Prostate gland (tissue), 2 donors: Measurements from ENCODE around the gene GRAMD4. TPM values are rescaled to one million over a fixed set of nuclear protein-coding genes. Genes with fewer than 3 reads are reported as not detected.
A peak's percentile ranks its signal among the peaks of the same experiment; 100 is the strongest.

Experiments
- DNase-seq: peaks from one replicate; pipeline ENCODE4 v3.0.0-alpha.2; 2019; ENCODE audit warnings: low spot score
- H3K27ac ChIP-seq, 2 donors: fragments of 200-600 bp; sonication (generic); 2 replicates each; pipeline ENCODE4 v1.5.1; 2017 to 2019
- H3K27me3 ChIP-seq: fragments of 200-600 bp; sonication (generic); replicated peaks from 2 replicates; pipeline ENCODE4 v1.5.1; 2019; ENCODE audit not compliant: insufficient read depth
- H3K36me3 ChIP-seq, 2 donors: fragments of 200-600 bp; sonication (generic); 1 replicate in 1 of 2; 2 replicates in 1 of 2; pipeline versions ENCODE4 v1.5.1 to v1.8.1; 2017 to 2019
- H3K4me1 ChIP-seq: fragments of 200-600 bp; sonication (generic); replicated peaks from 2 replicates; pipeline ENCODE4 v1.5.1; 2019
- H3K4me3 ChIP-seq, 2 donors: fragments of 200-600 bp; sonication (generic); 2 replicates each; pipeline ENCODE4 v1.5.1; 2017 to 2019
- H3K9me3 ChIP-seq: fragments of 200-600 bp; sonication (generic); 2 replicates; pipeline ENCODE4 v1.5.1; 2017
- POLR2A ChIP-seq: fragments of 450-650 bp; IDR thresholded peaks from one replicate; pipeline ENCODE4 v1.6.1; 2016; ENCODE audit warnings: antibody characterized with exemption, mild to moderate bottlenecking
- POLR2AphosphoS5 ChIP-seq: sonication (generic); formaldehyde crosslinking; IDR thresholded peaks from one replicate; pipeline ENCODE4 v1.6.1; 2017; ENCODE audit warnings: antibody characterized with exemption
- WGBS: methylation state at CpG from one replicate; pipeline ENCODE4 v1.1.5; 2018; 5-methylcytosine and 5-hydroxymethylcytosine counted together
- intact Hi-C: fragments of 100-400 bp; cut with DNase I; formaldehyde crosslinking; loops from one replicate; pipeline ENCODE4 v1.14.2; 2022
- total RNA-seq, 2 donors: library from RNA; depleted of rRNA; stranded (reverse); fragments of >200 nt; gene quantifications; one replicate each; pipeline ENCODE4 v1.1.0, GENCODE V29; 2016
- TF ChIP-seq, protein P1 (sequence below), 4 experiments: fragments of 200-600 bp in 2 of 4; fragments of 450-650 bp in 2 of 4; sonication (generic) in 2 of 4; IDR thresholded peaks; 1 replicate in 3 of 4; 2 replicates in 1 of 4; pipeline ENCODE4 v1.5.1; 2016 to 2019; ENCODE audit warnings: antibody characterized with exemption in 4 of 4, mild to moderate bottlenecking in 2 of 4, moderate library complexity in 2 of 4

Gene GRAMD4
- total RNA-seq, 2 donors from 2014 or later = 12.1 to 20.2 TPM

DNA sequence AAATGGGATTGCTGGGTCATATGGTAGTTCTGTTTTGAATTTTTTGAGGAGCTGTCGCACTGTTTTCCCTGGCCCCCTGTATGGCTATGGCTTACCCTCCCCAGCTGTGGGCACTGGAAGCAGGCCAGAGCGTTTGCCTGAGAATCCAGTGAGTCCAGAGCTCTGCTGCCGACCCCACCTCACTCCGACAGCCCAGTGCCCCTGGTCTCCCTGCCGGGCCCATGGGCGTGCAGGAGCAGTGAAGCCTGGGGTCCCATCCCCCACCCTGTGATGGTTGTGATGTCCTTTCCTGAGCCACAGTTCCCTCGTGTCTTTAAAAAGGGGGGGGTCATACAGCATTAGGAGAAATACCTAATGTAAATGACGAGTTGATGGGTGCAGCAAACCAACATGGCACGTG lies 13.3 kb upstream of the GRAMD4 start:
- Histone ChIP-seq H3K36me3 (no peaks in the 10 kb centered on the region), H3K4me3 (no peak overlapping the region), H3K4me1 (no peaks in the 10 kb centered on the region), H3K27me3 (no peaks in the 10 kb centered on the region), H3K9me3 (no peaks in the 10 kb centered on the region), H3K27ac (no peak overlapping the region)
- intact Hi-C loops = no loop called here
- no peak for DNase-seq
- WGBS = 61% methylated on average over 9 of the region's 9 CpGs
- TF ChIP-seq, protein P1, sequence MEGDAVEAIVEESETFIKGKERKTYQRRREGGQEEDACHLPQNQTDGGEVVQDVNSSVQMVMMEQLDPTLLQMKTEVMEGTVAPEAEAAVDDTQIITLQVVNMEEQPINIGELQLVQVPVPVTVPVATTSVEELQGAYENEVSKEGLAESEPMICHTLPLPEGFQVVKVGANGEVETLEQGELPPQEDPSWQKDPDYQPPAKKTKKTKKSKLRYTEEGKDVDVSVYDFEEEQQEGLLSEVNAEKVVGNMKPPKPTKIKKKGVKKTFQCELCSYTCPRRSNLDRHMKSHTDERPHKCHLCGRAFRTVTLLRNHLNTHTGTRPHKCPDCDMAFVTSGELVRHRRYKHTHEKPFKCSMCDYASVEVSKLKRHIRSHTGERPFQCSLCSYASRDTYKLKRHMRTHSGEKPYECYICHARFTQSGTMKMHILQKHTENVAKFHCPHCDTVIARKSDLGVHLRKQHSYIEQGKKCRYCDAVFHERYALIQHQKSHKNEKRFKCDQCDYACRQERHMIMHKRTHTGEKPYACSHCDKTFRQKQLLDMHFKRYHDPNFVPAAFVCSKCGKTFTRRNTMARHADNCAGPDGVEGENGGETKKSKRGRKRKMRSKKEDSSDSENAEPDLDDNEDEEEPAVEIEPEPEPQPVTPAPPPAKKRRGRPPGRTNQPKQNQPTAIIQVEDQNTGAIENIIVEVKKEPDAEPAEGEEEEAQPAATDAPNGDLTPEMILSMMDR (IDR thresholded peaks at IDR 0.05) = no peak
- no peak for TF ChIP-seq POLR2A

DNA sequence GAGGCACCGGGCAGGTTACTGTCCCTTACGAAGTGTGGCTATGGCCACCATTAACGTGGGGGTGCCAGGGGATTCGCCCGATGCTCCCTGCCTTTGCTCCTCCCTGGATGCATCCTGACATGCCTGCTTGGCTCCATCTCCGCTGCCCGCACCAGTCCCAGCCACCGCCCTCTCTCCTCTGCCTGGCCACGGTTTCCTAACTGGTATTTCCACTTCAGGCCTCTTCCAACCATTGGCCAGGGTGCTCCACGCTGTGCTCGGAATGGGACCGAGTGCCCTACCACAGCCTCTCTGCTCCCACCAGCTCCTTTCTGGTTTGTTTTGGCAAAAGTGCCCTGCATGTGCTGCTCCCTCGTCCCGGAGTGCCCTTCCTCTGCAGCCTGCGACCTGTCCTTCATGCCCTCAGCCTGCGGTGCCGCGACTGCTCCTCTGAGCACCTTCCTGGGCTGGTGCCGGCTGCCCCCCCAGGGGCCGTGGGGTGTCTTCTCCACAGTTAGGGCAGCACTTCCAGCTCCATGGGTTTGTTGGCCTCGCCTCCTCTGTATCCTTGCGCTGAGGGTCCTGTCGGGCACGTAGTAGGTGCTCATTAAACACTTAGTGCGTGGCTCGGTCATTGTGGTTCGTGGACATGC lies 12.6 kb upstream of the GRAMD4 start:
- Histone ChIP-seq H3K27me3 (no peaks in the 10 kb centered on the region), H3K27ac (no peak overlapping the region), H3K36me3 (no peaks in the 10 kb centered on the region), H3K4me1 (no peaks in the 10 kb centered on the region), H3K9me3 (no peaks in the 10 kb centered on the region), H3K4me3 (no peak overlapping the region)
- WGBS = 67% methylated on average over 27 of the region's 27 CpGs
- peak; percentile 58 for DNase-seq
- peak; percentile 26 for TF ChIP-seq POLR2AphosphoS5
- TF ChIP-seq, protein P1 (IDR thresholded peaks at IDR 0.05) = no peak
- intact Hi-C loops = no loop called here

DNA sequence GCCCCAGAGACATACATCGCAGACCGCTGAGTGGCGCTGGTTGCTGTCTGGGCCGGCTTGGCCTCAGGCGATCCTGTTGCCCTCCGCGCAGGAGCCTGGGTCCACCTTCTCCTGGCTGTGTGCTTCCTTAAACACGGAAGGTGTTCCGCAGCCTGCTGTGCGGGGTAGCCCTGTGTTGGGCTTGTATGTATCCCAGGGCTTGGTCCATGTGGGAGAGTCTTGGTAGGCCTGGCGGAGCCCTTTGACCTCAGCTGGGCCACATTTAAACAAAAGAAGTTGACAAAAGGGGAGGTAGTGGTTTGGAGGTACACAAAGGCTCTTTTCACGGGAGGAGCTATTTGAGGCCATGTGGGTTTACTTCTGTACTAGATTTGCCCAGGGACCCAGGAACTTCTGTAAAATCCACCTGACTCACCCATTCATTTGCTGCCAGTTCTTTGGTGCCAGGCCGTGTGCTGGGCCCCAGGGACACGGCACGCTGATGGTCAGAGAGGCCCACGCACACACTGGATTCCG lies 11.0 kb upstream of the GRAMD4 start:
- H3K27ac ChIP-seq = no peak overlapping the region
- no peak overlapping the region for H3K4me3 ChIP-seq
- H3K27me3 ChIP-seq = no peaks in the 10 kb centered on the region
- DNase-seq = no peak
- intact Hi-C loops = no loop called here
- no peaks in the 10 kb centered on the region for H3K36me3 ChIP-seq
- H3K9me3 ChIP-seq = no peaks in the 10 kb centered on the region
- H3K4me1 ChIP-seq = no peaks in the 10 kb centered on the region
- TF ChIP-seq POLR2AphosphoS5 (no peak), POLR2A (no peak)
- TF ChIP-seq, protein P1 (IDR thresholded peaks at IDR 0.05) = no peak
- 92% methylated on average over 17 of the region's 17 CpGs for WGBS

DNA sequence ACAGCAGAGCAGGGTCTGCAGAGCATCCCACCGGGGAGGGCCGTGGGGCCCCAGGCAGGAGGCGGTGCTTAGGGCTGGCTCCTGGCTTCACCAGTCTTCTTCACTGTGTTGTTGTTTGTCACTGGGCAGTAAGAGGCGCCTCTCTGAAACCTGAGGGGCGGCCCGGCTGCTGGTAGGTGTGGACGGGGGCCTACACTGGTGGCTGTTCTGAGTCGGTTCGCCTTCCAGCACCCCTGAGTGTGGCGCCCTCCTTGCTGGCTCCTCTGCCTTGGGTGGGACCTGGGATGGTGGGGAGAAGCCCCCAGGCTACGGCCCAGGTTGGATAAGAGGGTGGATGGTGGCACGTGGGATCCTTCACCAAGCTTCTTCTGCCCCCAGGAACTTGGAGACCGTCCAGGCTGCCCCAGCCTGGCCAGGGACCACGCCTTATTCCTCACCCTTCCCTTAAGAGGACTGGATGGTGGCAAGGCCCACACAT lies 10.4 kb upstream of the GRAMD4 start:
- no peaks in the 10 kb centered on the region for H3K36me3 ChIP-seq
- no peaks in the 10 kb centered on the region for H3K27me3 ChIP-seq
- H3K9me3 ChIP-seq = no peaks in the 10 kb centered on the region
- no peak overlapping the region for H3K27ac ChIP-seq
- no peak for DNase-seq
- no peaks in the 10 kb centered on the region for H3K4me1 ChIP-seq
- no peak overlapping the region for H3K4me3 ChIP-seq
- intact Hi-C loops = no loop called here
- 90% methylated on average over 14 of the region's 14 CpGs for WGBS
- TF ChIP-seq POLR2AphosphoS5 = no peak
- TF ChIP-seq POLR2A = no peak
- TF ChIP-seq, protein P1 (IDR thresholded peaks at IDR 0.05) = no peak

DNA sequence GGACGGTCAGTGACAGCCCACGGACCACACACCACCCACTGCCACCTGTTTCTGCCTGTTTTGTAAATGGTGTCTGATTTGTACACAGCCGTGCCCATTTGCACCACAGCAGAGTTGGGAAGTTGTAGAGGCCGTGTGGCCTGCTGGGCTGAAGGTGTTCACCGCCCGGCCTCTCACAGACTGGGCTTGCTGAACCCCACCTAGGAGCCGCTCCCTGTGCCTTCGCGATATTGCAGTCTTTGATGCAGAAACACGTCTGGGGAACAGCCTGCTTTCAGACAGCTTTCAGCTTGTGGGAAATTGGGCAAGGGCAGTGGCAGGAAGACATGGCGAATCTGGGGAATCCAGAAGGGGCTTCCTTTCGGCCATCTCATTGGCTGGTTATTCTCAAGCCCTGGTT lies 9.8 kb upstream of the GRAMD4 start:
- Histone ChIP-seq H3K9me3 (no peaks in the 10 kb centered on the region), H3K27me3 (no peaks in the 10 kb centered on the region), H3K36me3 (no peaks in the 10 kb centered on the region), H3K4me1 (no peaks in the 10 kb centered on the region), H3K4me3 (no peak overlapping the region), H3K27ac (no peak overlapping the region)
- intact Hi-C loops = no loop called here
- no peak for DNase-seq
- TF ChIP-seq POLR2AphosphoS5 (no peak), POLR2A (no peak)
- TF ChIP-seq, protein P1 (IDR thresholded peaks at IDR 0.05) = no peak
- WGBS = 85% methylated on average over 12 of the region's 12 CpGs
